HG03064 (cell line): Measurements from ENCODE around the gene MICAL2.

Experiments
- ATAC-seq: cut with Tn5 transposase; IDR thresholded peaks from one replicate; pipeline ENCODE4 v1.9.1; 2021; ENCODE audit warnings: low read depth; ENCODE audit not compliant: unreplicated experiment

The MICAL2 gene

GRCh38 chr11:12261551-12261950 lies 151.2 kb downstream of the MICAL2 start:
- no peak for ATAC-seq

DNA sequence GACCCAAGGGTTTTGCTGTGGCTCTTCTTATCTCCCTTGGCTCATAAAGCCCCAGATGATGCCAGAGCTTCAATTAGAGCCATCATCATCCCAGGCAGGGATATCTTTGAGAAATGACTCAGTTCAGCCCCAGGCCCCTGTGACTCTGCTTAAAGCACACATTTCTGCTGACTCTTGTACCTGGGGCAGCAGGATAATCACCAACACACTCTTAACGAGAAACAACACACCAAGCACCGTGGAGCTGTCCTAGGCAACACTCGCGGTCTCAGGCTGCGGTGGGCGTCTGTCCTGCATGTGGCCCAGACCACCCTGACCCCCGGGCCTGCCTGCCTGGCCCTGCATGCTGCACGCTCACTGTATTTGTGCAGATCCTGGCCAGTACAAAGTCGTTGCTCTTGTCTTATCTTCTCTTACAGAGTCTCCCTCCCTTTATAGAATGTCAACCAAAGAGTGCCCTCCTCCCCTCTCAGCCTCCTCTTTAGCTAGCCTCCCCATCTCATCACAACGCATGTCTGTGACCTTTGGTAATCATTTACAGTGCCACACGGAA lies 152.8 kb downstream of the MICAL2 start:
- no peak for ATAC-seq

DNA sequence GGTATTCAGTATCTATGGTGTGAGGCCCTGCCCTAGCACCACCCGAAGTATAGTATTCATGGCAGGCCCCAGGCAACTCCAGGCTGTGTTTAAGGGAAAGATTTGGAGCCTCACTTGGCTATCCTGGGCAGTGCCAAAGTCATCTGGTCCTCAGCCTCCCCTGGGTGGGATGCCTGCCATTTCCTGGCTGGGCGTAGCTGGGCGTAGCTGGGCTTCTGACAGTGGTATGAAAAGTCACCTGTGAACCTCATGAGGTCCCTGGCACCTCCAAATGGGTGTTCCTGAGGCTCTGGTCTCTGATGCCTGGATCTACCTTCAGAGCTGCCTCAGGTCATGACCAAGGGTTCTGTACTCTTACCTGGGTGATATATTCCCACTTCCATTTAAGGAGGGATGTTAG lies 154.0 kb downstream of the MICAL2 start:
- ATAC-seq = no peak

- no peak for ATAC-seq
Observed at GRCh38 chr11:12266132-12266531, 155.7 kb downstream of the MICAL2 start.

GRCh38 chr11:12266943-12267342 lies 156.6 kb downstream of the MICAL2 start:
- ATAC-seq = no peak

DNA sequence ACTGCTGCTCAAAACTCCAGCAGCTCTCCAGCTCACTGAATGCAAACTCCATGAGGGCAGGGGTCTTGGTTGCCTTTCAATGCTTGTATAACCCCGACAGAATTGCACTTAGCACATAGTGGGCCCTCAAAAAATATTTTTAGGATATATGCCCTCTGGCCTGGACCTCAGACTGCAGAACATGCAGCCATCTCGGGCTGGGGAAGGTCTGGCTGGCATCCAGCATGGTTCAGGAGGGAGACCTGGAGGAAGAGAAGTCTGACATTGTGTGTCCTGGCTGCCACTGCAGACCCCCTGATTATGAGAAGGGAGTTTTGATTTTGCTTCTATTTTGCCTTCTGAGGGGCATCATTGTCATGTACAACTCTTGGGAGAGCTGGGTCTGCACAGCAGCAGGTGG lies 157.5 kb downstream of the MICAL2 start:
- no peak for ATAC-seq

- no peak for ATAC-seq
Observed at GRCh38 chr11:12269104-12269441, 158.7 kb downstream of the MICAL2 start.

DNA sequence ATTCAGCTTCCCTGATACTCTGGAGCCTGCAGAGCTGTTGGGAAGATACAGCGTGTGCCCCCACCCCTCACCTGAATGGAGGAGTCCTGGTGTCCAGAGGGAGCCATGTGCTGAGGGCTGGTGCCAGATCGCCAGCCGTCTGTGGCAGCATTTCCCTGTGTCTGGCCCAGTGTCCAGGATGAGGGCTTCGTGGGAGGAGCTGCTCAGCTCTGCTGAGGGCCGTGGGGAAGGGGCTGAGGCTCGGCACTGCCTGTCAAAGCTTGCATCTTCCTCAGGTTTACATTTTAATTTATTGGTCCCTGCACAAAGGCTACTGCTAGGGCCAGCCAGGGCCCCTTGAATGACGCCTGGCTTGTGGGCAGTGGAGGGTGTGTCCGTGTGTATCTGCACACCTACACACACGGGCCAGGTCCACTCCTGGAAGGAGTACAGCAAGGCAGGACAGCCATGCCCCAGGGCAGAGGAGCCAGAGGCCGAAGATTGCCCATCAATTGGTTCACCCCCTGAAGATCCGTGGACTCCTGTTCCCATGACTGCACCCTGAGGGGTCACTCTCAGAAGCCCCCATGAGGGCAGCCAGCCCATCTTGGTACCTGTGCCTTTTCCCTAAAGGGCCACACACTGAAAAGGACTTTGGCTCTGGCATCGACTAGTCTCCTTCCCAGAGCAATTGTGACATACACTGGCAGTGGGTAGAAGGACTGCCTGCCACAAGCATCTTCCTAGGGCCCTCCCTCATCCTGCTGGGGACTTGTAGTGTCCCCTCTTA lies 159.2 kb downstream of the MICAL2 start:
- ATAC-seq = no peak

DNA sequence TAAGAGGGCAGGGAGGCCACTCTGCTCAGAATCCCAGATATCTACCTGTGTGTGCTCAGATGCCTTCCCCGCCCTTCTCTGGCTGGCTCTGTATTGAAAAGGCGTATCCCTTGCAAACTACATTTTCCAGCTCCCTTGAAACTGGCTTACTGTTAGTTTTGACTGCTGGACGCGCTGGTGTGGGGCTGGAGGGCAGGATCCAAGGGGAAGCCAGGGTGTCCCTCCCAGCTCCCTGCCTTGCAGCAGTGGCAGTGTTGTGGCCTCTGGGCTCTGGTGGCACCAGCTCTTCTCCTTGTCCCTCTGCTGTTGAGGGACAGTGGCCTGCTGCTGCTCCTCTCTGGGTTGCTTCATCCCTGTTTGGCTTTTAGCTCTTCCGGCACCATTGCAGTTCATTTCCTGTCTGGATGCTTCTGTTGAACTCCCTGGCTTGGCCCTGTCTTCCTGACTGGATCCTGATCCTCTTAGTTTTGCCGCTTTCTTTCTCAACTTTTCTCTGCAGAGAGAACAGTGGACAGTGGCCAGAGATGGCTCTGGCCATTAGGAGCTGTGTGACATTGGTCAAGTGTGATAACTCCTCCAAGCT lies 159.9 kb downstream of the MICAL2 start:
- ATAC-seq = no peak

DNA sequence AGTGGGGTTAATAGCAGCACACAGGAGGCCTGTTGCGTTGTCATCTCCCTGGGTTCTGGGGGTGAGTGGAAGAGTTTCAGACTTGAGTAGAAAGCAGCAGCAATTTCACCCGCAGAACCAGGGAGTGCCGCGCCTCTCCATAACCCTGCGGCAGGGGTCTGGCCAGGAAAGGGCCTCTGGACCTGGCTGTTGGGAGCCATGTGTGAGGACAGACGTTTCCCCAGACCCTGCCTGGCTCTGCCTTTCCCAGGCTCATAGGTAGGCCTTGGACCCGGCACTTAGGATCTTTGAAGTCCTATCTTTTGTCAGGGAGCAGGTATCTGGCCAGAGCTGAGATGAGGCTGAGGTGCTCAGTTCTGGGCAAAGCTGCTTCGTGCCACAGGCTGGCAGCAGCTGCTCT lies 160.4 kb downstream of the MICAL2 start:
- ATAC-seq = no peak

GRCh38 chr11:12271241-12271640 lies 160.9 kb downstream of the MICAL2 start:
- no peak for ATAC-seq

DNA sequence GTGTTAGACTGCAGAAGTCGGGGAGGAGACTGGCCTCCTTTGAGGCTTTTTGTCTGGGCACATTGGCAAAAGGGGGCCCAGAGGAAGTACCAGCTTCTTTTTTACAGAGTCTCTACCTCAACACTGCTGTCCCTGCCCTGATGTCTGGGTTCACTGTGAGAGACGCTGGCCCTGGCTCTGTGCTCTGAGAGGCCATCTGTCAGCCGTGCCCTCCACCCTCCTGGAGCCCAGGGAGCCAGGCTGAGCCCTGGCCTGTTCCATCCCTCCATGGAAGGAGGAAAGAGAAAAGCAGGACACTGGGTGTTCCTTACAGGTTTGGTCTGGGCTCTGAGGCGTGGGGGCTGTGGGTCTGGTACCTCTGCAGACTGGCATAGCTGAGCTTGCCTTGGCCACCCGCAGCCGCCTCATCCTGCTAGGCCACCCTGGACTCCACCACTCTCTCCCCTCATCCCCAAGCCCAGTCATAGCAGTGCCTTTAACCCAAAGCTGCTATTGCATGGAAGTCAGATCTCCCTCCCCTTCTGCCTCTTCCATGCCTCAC lies 161.5 kb downstream of the MICAL2 start:
- no peak for ATAC-seq

DNA sequence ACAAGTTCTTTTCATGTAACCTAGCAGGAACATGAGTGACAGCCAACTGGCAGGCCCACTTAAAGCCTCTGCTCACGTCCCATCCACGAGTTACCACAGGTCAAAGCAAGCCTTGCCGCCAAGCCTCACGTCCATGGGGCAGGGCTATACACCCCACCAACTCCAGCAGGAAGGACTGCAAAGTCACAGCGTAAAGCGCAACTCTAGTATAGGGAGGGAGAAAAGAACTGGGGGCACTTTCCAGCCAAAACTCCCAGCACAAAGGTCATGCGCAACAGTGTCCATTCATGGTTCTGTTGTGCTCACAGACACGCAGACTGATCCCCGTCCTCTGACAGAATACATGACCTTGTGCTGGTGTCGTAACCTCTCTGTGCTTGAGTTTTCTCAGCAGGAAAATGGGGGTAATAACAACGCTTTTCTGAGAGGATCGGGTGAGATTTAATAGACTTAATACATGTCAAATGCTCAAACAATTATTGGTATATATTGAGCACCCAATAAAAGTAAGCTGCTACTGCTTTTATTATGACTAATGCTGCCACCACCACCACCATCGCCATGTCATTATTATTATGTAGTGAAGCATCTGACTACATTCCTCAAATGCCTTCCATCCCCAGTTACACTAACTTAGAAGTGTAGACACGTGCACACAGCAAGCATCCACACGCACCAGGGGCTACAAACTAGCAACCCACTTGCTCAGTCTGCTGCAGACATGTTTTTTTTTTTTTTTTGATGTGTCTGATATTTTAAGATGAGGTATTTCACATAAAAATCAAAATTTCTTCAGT lies 162.6 kb downstream of the MICAL2 start:
- ATAC-seq = no peak

- ATAC-seq = no peak
Observed at GRCh38 chr11:12273618-12273995, 163.2 kb downstream of the MICAL2 start.

DNA sequence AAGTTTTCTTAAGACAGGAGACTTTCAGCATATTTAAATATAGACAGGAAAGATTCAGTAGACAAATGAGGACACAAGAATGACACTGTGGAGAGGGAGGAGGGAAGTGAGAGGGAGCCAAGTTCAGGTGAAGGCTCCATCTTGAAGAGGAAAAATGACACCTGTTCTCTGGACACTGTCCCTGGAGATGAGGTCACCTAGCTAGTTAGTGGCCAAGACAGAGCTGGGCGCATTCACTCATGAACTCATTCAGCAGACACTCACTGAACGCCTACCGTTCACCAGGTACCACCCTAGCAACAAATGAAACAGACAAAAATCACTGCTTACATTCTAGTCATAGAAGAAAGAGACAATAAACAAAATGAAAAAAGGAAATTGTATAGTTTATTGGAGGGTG lies 163.7 kb downstream of the MICAL2 start:
- ATAC-seq = no peak

DNA sequence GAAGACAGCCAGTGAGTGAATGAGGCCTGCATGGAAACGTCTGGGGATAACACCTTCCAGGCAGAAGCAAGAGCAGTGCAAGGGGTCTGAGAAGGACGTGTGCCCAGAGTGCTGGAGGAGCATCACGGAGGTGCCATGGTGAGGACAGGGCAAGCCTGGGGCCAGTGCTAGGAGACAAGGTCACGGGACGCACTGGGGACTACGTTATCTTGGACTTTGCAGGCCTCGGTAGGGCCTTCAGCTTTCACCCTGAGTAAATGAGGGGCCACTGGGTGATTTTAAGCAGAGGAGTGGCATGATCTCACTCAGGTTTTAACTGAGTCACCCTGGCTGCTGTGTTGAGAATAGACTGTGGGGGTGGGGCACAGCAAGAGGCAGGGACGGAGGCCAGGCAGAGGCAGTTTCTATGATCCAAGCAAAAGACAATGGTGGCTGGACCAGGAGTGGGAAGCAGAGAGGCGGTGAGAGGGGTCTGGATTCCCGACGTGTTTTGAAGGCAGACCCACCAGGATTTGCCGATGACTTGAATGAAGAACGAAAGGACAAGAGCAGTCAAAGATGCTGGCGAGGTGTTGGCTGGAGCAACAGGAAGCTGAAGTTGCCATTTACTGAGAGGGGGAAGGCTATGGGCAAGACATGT lies 164.3 kb downstream of the MICAL2 start:
- no peak for ATAC-seq

- no peak for ATAC-seq
Observed at GRCh38 chr11:12275818-12276217, 165.4 kb downstream of the MICAL2 start.

DNA sequence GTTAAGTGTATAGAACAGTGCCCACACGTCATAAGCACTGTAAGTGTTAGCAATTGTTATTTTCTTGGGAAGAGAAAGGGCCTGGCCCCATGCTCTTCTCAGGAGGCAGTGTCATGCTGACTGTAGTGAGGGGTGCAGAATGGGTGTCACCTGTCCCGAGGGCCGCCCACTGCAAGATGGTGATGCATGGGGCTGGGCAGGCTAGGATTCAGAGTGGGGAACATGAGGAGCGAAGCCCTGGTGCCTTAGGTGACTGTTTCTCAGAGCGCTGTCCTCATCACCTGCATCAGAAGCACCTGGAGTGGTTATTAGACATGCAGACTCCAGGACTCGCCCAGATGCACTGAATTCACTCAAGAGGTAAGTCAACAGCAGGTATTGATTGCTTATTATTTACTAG lies 166.0 kb downstream of the MICAL2 start:
- ATAC-seq = no peak

DNA sequence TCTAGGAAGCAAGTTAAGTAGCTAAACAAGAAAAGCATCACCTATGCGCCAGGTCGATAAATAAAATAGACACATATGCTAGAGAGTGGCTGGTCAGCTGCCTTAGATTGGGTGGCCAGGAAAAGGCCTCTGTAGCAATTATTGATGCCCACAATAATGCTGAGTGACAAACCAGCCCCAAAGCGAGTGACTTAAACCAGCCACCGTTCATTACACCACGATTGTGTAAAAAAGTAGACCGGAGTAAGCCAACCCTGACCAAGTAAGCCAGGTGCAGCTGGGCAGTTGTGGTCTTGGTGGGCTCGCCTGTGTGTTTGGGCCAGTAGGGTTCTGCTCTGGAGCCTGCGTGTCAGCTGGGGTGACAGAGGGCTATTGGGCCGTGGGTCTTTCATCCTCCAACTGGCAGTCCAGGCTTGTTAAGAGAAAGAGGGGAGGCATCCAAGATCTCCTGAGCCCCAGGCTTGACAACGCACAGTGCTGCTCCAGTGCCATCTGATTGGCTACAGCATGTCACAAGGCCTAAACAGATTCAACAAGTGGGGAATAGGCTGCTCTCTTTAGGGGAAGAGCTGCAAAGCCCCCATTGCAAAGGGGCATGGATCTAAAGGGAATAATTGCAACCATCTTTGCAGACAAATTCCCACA lies 166.6 kb downstream of the MICAL2 start:
- no peak for ATAC-seq
